DMS153 treated with DMSO at 0.1 percent for 48 hours (cell line): ENCODE measurements around the gene GNMT.
"Not testable (repeated sequence)": the region's sequence is repeated elsewhere in the genome, so short reads cannot be mapped to it uniquely, and the experiment has no call there.

ENCODE experiments used
- DNase-seq: peaks from one replicate; lab custom pipeline; 2025; ENCODE audit not compliant: unreplicated experiment; lab: John Stamatoyannopoulos, UW

Gene GNMT

GRCh38 chr6:42971746-42972327 lies 11.3 kb downstream of the GNMT start:
- DNase-seq, result no peak

- no peak for DNase-seq
Observed at GRCh38 chr6:42973926-42974325, 13.4 kb downstream of the GNMT start.

- no peak for DNase-seq
Observed at GRCh38 chr6:42974919-42975505, 14.5 kb downstream of the GNMT start.

- DNase-seq, result no peak
Observed at GRCh38 chr6:42978487-42978838, 17.9 kb downstream of the GNMT start.

- peak; percentile 56 for DNase-seq
Observed at GRCh38 chr6:42978839-42979522, 18.4 kb downstream of the GNMT start, which contains the start of gene PEX6. PEX6 (minus strand) TSS chr6:42979181; CDS start chr6:42979150, 31 bp downstream.

- no peak for DNase-seq
Observed at GRCh38 chr6:42979523-42980177, 19.1 kb downstream of the GNMT start.

- DNase-seq, result no peak
Observed at GRCh38 chr6:42981836-42982235, 21.3 kb downstream of the GNMT start.

- peak; percentile 98 for DNase-seq
Observed at GRCh38 chr6:42984001-42984923, 23.7 kb downstream of the GNMT start, which contains the start of gene PPP2R5D. PPP2R5D (plus strand) TSS chr6:42984570; CDS start chr6:42984678, 108 bp downstream.

GRCh38 chr6:42984924-42985475 lies 24.4 kb downstream of the GNMT start:
- DNase-seq, result no peak

GRCh38 chr6:42987533-42988451 lies 27.2 kb downstream of the GNMT start:
- DNase-seq, result no peak

- no peak for DNase-seq
Observed at GRCh38 chr6:42988486-42989020, 28.0 kb downstream of the GNMT start.

- DNase-seq, result no peak
Observed at GRCh38 chr6:42989923-42990322, 29.4 kb downstream of the GNMT start.

GRCh38 chr6:42993445-42993844 lies 32.9 kb downstream of the GNMT start:
- no peak for DNase-seq

- no peak for DNase-seq
Observed at GRCh38 chr6:42996513-42996912, 36.0 kb downstream of the GNMT start.

- not testable (repeated sequence) for DNase-seq
Observed at GRCh38 chr6:42998205-42998604, 37.7 kb downstream of the GNMT start.

GRCh38 chr6:43001843-43002242 lies 41.3 kb downstream of the GNMT start:
- DNase-seq, result no peak

- DNase-seq, result no peak
Observed at GRCh38 chr6:43005844-43006243, 45.3 kb downstream of the GNMT start.

GRCh38 chr6:43006251-43006650 lies 45.7 kb downstream of the GNMT start:
- no peak for DNase-seq

- no peak for DNase-seq
Observed at GRCh38 chr6:43007126-43007525, 46.6 kb downstream of the GNMT start.
